A549 treated with AZD9567 at 1 μM for 4 hours (cell line): Measurements from ENCODE around the gene NPHP4. TPM values are rescaled to one million over a fixed set of nuclear protein-coding genes. Genes with fewer than 3 reads are reported as not detected.

Source experiments
- total RNA-seq: library from RNA; stranded (reverse); fragments of 200-300 nt; extraction: Qiagen RNA extraction; gene quantifications from 5 replicates; pipeline ENCODE4 v1.2.3, GENCODE V29; 2022; ENCODE audit not compliant: insufficient read depth

NPHP4 gene
- 5.4 to 6.5 TPM (median 6.3 TPM) in 5 replicates for total RNA-seq

GRCh38 chr1:5992026-5992813, at the start of gene NPHP4:
Gene NPHP4 (minus strand): TSS chr1:5992425. CDS start chr1:5986289, 6,136 bp downstream.

Other genes with a start within 250 kb of the NPHP4 start
- 6.7 to 10.2 TPM (median 7.6 TPM) in 5 replicates for gene KCNAB2, start 53.5 kb upstream of the NPHP4 start, total RNA-seq
- 0.45 to 1.5 TPM (median 1.0 TPM) in 5 replicates for gene CHD5, start 187.9 kb upstream of the NPHP4 start, total RNA-seq
- gene RPL22, start 207.2 kb upstream of the NPHP4 start, total RNA-seq, result 370 to 459 TPM (median 452 TPM) in 5 replicates
- gene RNF207, start 213.7 kb upstream of the NPHP4 start, total RNA-seq, result 12.3 to 16.4 TPM (median 16.0 TPM) in 5 replicates
- 53.7 to 58.8 TPM (median 57.7 TPM) in 5 replicates for gene ICMT, start 243.5 kb upstream of the NPHP4 start, total RNA-seq